ENCODE data around the gene CD70.
"Not testable (repeated sequence)": the region's sequence is repeated elsewhere in the genome, so short reads cannot be mapped to it uniquely, and the experiment has no call there.

The CD70 gene

GRCh38 chr19:6587093-6587820, 3.7 kb downstream of the CD70 start:
- in situ Hi-C loops (cut with MboI; ENCODE audit: low pct_unique_long_range_greater_than_20kb, low sequenced_read_pairs, unreplicated experiment): no loop called here
- TF ChIP-seq CTCF (IDR thresholded peaks at IDR 0.05; ENCODE audit: extremely low read depth, insufficient read depth, missing control alignments): no peak
- peak; percentile 39 for DNase-seq (ENCODE audit: low spot score)

DNA sequence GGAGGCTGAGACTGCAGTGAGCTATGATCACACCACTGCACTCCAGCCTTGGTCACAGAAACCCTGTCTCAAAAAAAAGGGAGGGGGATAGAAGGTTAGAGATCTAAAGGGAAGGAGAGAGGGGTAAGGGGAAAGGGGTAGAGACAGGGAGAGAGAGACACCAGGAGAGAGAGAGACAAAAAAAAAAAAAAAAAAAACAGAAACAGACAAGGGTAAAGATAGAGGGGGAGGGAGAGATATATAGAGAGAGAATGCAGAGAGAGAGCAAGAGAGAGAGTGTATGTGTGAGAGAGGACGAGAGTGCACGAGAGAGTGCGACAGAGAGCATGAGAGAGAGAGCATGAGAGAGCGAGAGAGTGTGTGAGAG, 4.2 kb downstream of the CD70 start:
- DNase-seq (ENCODE audit: low spot score): no peak
- no peak for TF ChIP-seq CTCF (IDR thresholded peaks at IDR 0.05; ENCODE audit: extremely low read depth, insufficient read depth, missing control alignments)
- in situ Hi-C loops (cut with MboI; ENCODE audit: low pct_unique_long_range_greater_than_20kb, low sequenced_read_pairs, unreplicated experiment): no loop called here

DNA sequence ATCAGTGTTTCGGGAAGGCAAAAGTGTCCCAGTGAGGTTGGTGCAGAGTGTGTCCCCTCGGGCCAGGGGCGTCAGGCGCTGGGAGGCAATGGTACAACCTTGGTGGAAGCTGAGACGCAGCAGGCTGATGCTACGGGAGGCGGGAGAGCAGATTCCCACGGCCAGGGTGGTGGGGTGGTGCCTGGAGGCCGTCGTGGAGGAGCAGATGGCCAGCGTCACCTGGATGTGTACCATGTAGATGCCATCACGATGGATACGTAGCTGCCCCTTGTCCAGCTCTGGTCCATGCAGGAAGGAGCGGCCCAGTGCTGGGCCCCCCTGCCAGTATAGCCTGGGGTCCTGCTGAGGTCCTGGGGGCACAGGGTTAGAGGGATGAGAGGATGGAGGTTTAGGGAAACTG, 4.9 kb downstream of the CD70 start:
- in situ Hi-C loops (cut with MboI; ENCODE audit: low pct_unique_long_range_greater_than_20kb, low sequenced_read_pairs, unreplicated experiment): no loop called here
- no peak for DNase-seq (ENCODE audit: low spot score)
- no peak for TF ChIP-seq CTCF (IDR thresholded peaks at IDR 0.05; ENCODE audit: extremely low read depth, insufficient read depth, missing control alignments)

DNA sequence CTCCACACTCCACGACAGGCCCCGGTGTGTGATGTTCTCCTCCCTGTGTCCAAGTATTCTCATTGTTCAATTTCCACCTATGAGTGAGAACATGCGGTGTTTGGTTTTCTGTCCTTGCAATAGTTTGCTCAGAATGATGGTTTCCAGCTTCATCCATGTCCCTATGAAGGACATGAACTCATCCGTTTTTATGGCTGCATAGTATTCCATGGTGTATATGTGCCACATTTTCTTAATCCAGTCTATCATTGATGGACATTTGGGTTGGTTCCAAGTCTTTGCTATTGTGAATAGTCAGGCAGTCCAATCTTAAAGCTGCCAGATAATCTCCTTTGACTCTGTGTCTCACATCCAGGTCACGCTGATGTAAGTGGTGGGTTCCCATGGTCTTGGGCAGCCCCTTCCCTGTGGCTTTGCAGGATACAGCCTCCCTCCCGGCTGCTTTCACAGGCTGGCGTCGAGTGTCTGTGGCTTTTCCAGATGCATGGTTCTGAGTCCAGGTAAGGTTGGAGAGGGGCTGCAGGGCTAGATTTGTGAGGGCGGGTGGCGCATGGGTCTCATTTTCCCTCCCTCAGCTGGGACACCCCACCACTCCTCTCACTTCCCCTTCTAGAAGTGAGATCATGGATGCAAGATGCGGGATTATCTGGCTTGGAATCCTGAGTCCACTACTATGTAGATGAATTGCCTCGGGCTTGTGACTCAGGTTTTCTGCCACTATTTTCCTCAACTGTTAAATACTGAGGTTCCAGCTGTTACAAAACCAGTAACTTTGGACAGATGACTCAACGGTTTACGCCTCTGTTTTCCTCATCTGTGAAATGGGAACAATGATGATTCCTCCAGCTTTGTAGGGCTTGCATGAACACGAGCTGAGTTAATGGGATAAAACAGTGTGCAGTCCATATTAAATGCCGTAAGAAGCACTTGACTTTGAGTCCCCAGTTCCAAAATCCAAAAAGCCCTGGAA, 8.2 kb downstream of the CD70 start:
- DNase-seq (ENCODE audit: low spot score); in situ Hi-C loops (cut with MboI; ENCODE audit: low pct_unique_long_range_greater_than_20kb, low sequenced_read_pairs, unreplicated experiment): not testable (repeated sequence)

DNA sequence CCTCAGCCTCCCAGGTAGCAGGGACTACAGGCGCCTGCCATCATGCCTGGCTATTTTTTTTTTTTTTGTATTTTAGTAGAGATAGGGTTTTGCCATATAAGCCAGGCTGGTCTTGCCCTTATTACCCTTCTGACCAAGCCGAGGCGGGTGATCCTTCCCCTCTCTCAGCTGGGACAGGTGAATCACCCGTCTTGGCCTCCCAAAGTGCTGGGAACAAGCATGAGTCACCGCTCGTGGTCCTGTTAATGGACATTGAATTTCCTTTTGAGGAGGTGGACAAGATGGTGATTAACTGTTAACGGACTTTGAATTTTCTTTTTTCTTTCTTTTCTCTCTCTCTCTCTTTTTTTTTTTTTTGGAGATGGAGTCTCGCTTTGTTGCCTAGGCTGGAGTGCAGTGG, 10.6 kb downstream of the CD70 start:
- DNase-seq (ENCODE audit: low spot score): no peak
- in situ Hi-C loops (cut with MboI; ENCODE audit: low pct_unique_long_range_greater_than_20kb, low sequenced_read_pairs, unreplicated experiment): no loop called here
- no peak for TF ChIP-seq CTCF (IDR thresholded peaks at IDR 0.05; ENCODE audit: extremely low read depth, insufficient read depth, missing control alignments)

DNA sequence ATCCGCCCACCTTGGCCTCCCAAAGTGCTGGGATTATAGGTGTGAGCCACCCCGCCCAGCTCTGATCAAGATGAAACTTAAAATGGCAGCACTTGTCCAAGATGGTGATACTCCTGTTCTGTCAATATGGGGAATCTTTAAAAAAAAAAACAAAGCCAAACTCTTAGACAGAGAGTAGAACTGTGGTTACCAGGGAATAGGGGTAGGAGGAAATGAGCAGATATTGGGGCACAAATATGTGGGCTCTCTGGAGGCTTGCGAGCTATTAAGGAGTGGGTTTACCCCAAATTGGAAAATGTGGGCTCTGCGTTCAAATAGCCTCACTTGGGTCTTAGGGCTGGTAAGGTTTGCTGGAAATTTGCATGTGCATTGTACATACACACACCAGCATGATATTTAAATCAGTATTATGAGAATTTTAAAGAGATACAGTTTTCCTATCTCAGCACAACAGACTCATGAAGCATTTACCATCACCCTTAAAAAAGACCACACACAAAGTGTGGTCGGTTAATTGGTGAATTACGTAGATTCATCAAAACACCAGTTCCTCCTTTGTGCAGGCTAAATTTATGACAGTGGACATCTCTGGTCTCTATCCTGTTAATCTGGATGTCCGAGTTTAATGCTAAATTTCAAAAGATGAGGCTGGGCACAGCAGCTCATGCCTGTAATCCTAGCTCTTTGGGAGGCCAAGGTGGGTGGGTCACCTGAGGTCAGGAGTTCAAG, 11.3 kb downstream of the CD70 start:
- no peak for TF ChIP-seq CTCF (IDR thresholded peaks at IDR 0.05; ENCODE audit: extremely low read depth, insufficient read depth, missing control alignments)
- DNase-seq (ENCODE audit: low spot score): no peak
- in situ Hi-C loops (cut with MboI; ENCODE audit: low pct_unique_long_range_greater_than_20kb, low sequenced_read_pairs, unreplicated experiment): no loop called here
